GM13976 (cell line): Measurements from ENCODE around the gene STXBP6.
"Not testable (repeated sequence)": the region's sequence is repeated elsewhere in the genome, so short reads cannot be mapped to it uniquely, and the experiment has no call there.

ENCODE experiments used
- DNase-seq: peaks from one replicate; pipeline ENCODE4 v3.0.0; 2012; ENCODE audit warnings: low spot score
- in situ Hi-C: fragments of 300-500 bp; cut with MboI; formaldehyde crosslinking; loops from one replicate; pipeline ENCODE4 v1.12.0; 2022; ENCODE audit warnings: low sequenced_read_pairs, mixed read lengths, inconsistent platforms; ENCODE audit not compliant: unreplicated experiment
- TF ChIP-seq, protein P1 (sequence below): IDR thresholded peaks from 2 replicates; pipeline ENCODE4 v1.5.1; 2012; ENCODE audit warnings: borderline replicate concordance, mild to moderate bottlenecking; ENCODE audit not compliant: insufficient read depth; ENCODE audit errors: extremely low read depth, missing control alignments, control extremely low read depth

Gene STXBP6

GRCh38 chr14:24964591-24964990 is 85.4 kb downstream of the STXBP6 start:
- no peak for DNase-seq
- TF ChIP-seq, protein P1, sequence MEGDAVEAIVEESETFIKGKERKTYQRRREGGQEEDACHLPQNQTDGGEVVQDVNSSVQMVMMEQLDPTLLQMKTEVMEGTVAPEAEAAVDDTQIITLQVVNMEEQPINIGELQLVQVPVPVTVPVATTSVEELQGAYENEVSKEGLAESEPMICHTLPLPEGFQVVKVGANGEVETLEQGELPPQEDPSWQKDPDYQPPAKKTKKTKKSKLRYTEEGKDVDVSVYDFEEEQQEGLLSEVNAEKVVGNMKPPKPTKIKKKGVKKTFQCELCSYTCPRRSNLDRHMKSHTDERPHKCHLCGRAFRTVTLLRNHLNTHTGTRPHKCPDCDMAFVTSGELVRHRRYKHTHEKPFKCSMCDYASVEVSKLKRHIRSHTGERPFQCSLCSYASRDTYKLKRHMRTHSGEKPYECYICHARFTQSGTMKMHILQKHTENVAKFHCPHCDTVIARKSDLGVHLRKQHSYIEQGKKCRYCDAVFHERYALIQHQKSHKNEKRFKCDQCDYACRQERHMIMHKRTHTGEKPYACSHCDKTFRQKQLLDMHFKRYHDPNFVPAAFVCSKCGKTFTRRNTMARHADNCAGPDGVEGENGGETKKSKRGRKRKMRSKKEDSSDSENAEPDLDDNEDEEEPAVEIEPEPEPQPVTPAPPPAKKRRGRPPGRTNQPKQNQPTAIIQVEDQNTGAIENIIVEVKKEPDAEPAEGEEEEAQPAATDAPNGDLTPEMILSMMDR: no peak
- in situ Hi-C loops: no loop called here

- in situ Hi-C loops: no loop called here
- no peak for DNase-seq
- TF ChIP-seq, protein P1: no peak
Measured at GRCh38 chr14:24964048-24964447, 85.9 kb downstream of the STXBP6 start.

GRCh38 chr14:24962118-24962517 is 87.8 kb downstream of the STXBP6 start:
- DNase-seq, in situ Hi-C loops: not testable (repeated sequence)

DNA sequence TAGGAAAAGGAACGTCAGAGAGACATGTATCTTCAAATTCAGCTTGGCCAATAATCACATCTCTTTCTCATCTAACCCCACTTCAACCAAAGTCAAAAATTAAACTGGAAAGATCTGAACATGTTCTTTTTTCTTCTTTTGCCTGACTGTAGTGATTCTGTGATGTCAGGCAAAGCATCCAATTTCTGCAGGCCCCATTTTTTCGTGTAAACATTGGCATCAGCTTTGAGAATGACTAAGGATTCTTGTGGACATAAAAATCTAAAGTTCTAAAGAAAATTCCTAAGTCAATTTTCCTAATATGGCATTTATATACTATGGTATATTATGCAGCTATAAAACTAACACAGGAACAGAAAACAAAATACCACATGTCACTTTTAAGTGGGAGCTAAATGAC is 89.1 kb downstream of the STXBP6 start:
- TF ChIP-seq, protein P1: no peak
- in situ Hi-C loops: no loop called here
- no peak for DNase-seq

DNA sequence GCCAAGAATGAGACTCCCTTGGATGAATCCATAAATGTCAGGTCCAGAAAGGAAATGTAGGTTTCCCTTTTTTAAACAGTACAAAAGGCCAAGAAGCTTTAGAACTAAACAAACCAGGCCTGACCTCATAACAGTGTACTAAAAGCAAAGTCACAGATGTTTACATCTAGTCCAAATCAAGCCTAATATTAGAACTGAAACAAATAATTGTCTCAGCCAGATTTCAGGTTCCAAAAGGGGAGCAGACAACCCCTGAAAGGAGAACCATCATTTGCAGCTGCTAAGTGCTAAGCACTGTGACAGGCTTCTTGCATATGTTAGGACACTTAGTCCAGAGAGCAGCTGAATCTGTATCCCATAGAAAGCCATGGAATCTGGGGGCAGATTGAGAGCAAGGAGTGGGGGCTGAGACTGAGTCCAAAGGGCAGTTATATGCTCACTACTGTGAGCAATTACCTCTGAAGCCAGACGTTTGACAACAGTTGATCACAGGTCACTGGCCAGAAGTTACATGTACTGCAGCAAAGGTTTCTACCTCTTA is 90.1 kb downstream of the STXBP6 start:
- TF ChIP-seq, protein P1: no peak
- DNase-seq: no peak
- in situ Hi-C loops: no loop called here

DNA sequence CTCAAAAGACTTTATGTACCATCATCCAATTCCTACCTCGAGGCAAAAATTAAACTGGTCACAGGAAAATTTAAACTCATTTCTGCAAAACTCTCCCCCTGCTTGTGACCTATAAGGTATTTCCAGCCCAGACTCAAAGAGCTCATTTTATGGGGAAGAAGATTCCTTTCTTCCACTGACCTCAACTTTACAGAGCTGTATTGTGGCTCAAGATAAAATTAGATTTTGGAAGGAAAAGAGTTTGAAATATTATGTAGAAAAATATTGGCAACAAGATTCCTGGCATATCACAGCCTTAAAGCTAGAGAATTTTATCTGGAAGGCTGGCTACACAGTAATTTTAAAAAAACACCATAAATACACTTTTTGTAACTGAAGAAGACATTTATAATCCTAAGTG is 91.7 kb downstream of the STXBP6 start:
- in situ Hi-C loops: no loop called here
- no peak for DNase-seq
- TF ChIP-seq, protein P1: no peak

DNA sequence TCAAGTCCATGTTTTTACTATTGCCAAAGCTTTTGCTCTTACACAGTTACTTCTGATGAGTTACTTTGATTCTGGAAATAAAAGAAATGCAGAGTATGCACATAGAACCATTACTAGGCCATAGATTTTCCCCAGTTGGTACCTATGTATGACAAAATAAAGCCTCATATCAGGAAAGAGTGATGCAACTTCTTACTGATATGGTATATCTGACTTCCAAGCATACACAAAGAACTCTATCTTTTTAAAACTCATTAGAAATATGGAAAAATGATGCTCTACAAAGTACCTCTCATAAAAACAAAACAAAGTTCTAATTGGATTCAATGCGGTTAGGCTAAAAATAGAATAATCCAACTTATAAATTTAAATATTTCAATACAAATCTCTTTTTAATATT is 92.1 kb downstream of the STXBP6 start:
- TF ChIP-seq, protein P1: no peak
- in situ Hi-C loops: no loop called here
- no peak for DNase-seq
